Right atrium auricular region (tissue), 2 donors: ENCODE results near the gene SLC17A9. TPM values are rescaled to one million over a fixed set of nuclear protein-coding genes. Genes with fewer than 3 reads are reported as not detected.

Experiments used
- DNase-seq: peaks from one replicate; pipeline ENCODE4 v3.0.0-alpha.2; 2019; ENCODE audit warnings: low spot score
- H3K27ac ChIP-seq, 2 donors: fragments of 200-600 bp; sonication (generic); 1 replicate in 1 of 2; 2 replicates in 1 of 2; pipeline ENCODE4 v1.5.1; 2016 to 2019
- H3K27me3 ChIP-seq, 2 donors: fragments of 200-600 bp; sonication (generic); one replicate each; pipeline versions ENCODE4 v1.5.1 to v1.6.0; 2017 to 2019
- H3K36me3 ChIP-seq: fragments of 200-600 bp; sonication (generic); one replicate; pipeline ENCODE4 v1.5.1; 2016
- H3K4me1 ChIP-seq, 2 donors: fragments of 200-600 bp; sonication (generic); one replicate each; pipeline versions ENCODE4 v1.5.1 to v1.6.0; 2017 to 2019
- H3K4me3 ChIP-seq, 2 donors: fragments of 200-600 bp; sonication (generic); 1 replicate in 1 of 2; 2 replicates in 1 of 2; pipeline ENCODE4 v1.5.1; 2017 to 2019; ENCODE audit warnings: mild to moderate bottlenecking in 1 of 2, moderate library complexity in 1 of 2
- H3K9me3 ChIP-seq, 2 donors: fragments of 200-600 bp; sonication (generic); one replicate each; pipeline ENCODE4 v1.5.1; 2019
- CTCF ChIP-seq, 2 donors: fragments of 200-600 bp; sonication (generic); IDR thresholded peaks; one replicate each; pipeline ENCODE4 v1.5.1; 2019; ENCODE audit warnings: antibody characterized with exemption in 2 of 2
- total RNA-seq, 2 donors: library from RNA; depleted of rRNA; stranded (reverse); fragments of >200 nt; gene quantifications; one replicate each; pipeline ENCODE4 v1.1.0, GENCODE V29; 2016

SLC17A9 gene
- total RNA-seq, 2 donors from 2014 or later, result 1.3 to 1.8 TPM

GRCh38 chr20:63007360-63007645 is 54.8 kb downstream of the SLC17A9 start:
- Histone ChIP-seq H3K4me3 (peak overlapping the region in 1 of 2 donors; percentile 30), H3K4me1 (peaks cover 0 to 35% of the 10 kb centered on the region in 2 donors), H3K36me3 (no peaks in the 10 kb centered on the region), H3K27ac (no peak overlapping the region), H3K9me3 (no peaks in the 10 kb centered on the region), H3K27me3 (peaks cover 42 to 61% of the 10 kb centered on the region in 2 donors)
- DNase-seq, result no peak
- TF ChIP-seq CTCF (IDR thresholded peaks at IDR 0.05), result no peak

- no peaks in the 10 kb centered on the region for H3K36me3 ChIP-seq
- peak overlapping the region in 1 of 2 donors; percentile 30 for H3K4me3 ChIP-seq
- H3K27me3 ChIP-seq, result peaks cover 42 to 61% of the 10 kb centered on the region in 2 donors
- H3K9me3 ChIP-seq, result peaks cover 1 to 5% of the 10 kb centered on the region in 2 donors
- TF ChIP-seq CTCF (IDR thresholded peaks at IDR 0.05), result no peak
- no peak for DNase-seq
- H3K27ac ChIP-seq, result no peak overlapping the region
- H3K4me1 ChIP-seq, result peaks cover 0 to 35% of the 10 kb centered on the region in 2 donors
Measured at GRCh38 chr20:63007646-63008488, 55.4 kb downstream of the SLC17A9 start.

DNA sequence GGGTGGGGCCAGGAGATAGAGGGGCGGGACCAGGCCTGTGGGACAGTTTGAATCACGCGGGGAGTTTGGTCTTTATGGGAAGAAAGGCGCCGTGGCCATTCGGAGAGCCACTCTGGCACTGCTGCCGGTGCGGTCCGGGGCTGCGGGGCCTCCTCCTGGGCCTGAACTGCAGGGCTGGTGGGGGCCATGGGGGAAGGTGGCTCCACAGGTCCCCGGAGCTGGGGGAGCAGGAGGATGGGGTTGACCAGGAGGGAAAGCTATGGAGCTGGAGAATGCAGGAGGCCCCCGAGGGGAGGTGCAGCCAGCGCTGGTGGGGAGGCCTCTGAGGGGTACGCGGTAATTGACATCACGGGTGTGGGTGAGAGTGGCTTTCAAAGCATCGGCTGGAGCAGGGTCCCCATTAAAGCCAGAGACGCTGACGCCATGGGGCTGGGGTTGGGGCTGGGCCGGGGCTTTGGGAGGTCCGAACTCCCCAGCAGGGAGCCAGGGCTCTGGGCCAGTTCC is 56.1 kb downstream of the SLC17A9 start:
- TF ChIP-seq CTCF (IDR thresholded peaks at IDR 0.05), result no peak
- no peak overlapping the region for H3K27ac ChIP-seq
- H3K4me3 ChIP-seq, result peak overlapping the region in 1 of 2 donors; percentile 18
- H3K36me3 ChIP-seq, result no peaks in the 10 kb centered on the region
- peaks cover 3 to 12% of the 10 kb centered on the region in 2 donors for H3K9me3 ChIP-seq
- no peak for DNase-seq
- peaks cover 38 to 58% of the 10 kb centered on the region in 2 donors for H3K27me3 ChIP-seq
- peaks cover 0 to 35% of the 10 kb centered on the region in 2 donors for H3K4me1 ChIP-seq

- peak; percentile 89 to 98 for TF ChIP-seq CTCF (IDR thresholded peaks at IDR 0.05)
- peaks cover 32 to 52% of the 10 kb centered on the region in 2 donors for H3K27me3 ChIP-seq
- peak overlapping the region in 1 of 2 donors; percentile 18 for H3K4me3 ChIP-seq
Measured at GRCh38 chr20:63009045-63009961, 56.8 kb downstream of the SLC17A9 start.

GRCh38 chr20:63009988-63010769 is 57.7 kb downstream of the SLC17A9 start:
- Histone ChIP-seq H3K9me3 (peaks cover 3 to 21% of the 10 kb centered on the region in 2 donors), H3K27ac (no peak overlapping the region), H3K4me1 (peaks cover 0 to 30% of the 10 kb centered on the region in 2 donors), H3K27me3 (peaks cover 27 to 44% of the 10 kb centered on the region in 2 donors), H3K36me3 (no peaks in the 10 kb centered on the region), H3K4me3 (no peak overlapping the region)
- TF ChIP-seq CTCF (IDR thresholded peaks at IDR 0.05), result no peak
- DNase-seq, result no peak

More at GRCh38 chr20:63009045-63009961, 56.8 kb downstream of the SLC17A9 start:
- Histone ChIP-seq H3K27ac (no peak overlapping the region), H3K9me3 (peaks cover 3 to 19% of the 10 kb centered on the region in 2 donors), H3K4me1 (peaks cover 0 to 35% of the 10 kb centered on the region in 2 donors), H3K36me3 (no peaks in the 10 kb centered on the region)
- peak; percentile 65 for DNase-seq
